HG02884 (cell line): ENCODE measurements around the gene EMP1.

ENCODE experiments used
- ATAC-seq: cut with Tn5 transposase; IDR thresholded peaks from one replicate; pipeline ENCODE4 v1.9.1; 2021; ENCODE audit warnings: mild to moderate bottlenecking, moderate library complexity; ENCODE audit not compliant: unreplicated experiment

Gene EMP1

GRCh38 chr12:13218641-13219040, 22.1 kb downstream of the EMP1 start:
- no peak for ATAC-seq

GRCh38 chr12:13219320-13219719, 22.8 kb downstream of the EMP1 start:
- no peak for ATAC-seq

- ATAC-seq: no peak
These were observed 24.3 kb downstream of the EMP1 start for GRCh38 chr12:13220838-13221237.

GRCh38 chr12:13222076-13222475, 25.6 kb downstream of the EMP1 start:
- no peak for ATAC-seq

GRCh38 chr12:13223179-13223804, 26.8 kb downstream of the EMP1 start:
- no peak for ATAC-seq

- ATAC-seq: no peak
These were observed 27.4 kb downstream of the EMP1 start for GRCh38 chr12:13223941-13224340.

GRCh38 chr12:13227191-13227590, 30.7 kb downstream of the EMP1 start:
- ATAC-seq: no peak

GRCh38 chr12:13228579-13228978, 32.1 kb downstream of the EMP1 start:
- ATAC-seq: no peak

GRCh38 chr12:13229504-13229903, 33.0 kb downstream of the EMP1 start:
- no peak for ATAC-seq

GRCh38 chr12:13230500-13230899, 34.0 kb downstream of the EMP1 start:
- no peak for ATAC-seq

- no peak for ATAC-seq
These were observed 37.5 kb downstream of the EMP1 start for GRCh38 chr12:13233830-13234641.

GRCh38 chr12:13238204-13238603, 41.7 kb downstream of the EMP1 start:
- ATAC-seq: no peak

- no peak for ATAC-seq
These were observed 45.4 kb downstream of the EMP1 start for GRCh38 chr12:13241833-13242488.

GRCh38 chr12:13242936-13243335, 46.4 kb downstream of the EMP1 start:
- ATAC-seq: no peak

- no peak for ATAC-seq
These were observed 47.1 kb downstream of the EMP1 start for GRCh38 chr12:13243516-13244070.

- ATAC-seq: no peak
These were observed 51.1 kb downstream of the EMP1 start for GRCh38 chr12:13247596-13247995.

- no peak for ATAC-seq
These were observed 52.4 kb downstream of the EMP1 start for GRCh38 chr12:13248964-13249363.

GRCh38 chr12:13250416-13250815, 53.9 kb downstream of the EMP1 start:
- ATAC-seq: no peak

- ATAC-seq: no peak
These were observed 55.0 kb downstream of the EMP1 start for GRCh38 chr12:13251521-13251920.

GRCh38 chr12:13252024-13252423, 55.5 kb downstream of the EMP1 start:
- no peak for ATAC-seq

GRCh38 chr12:13252616-13253015, 56.1 kb downstream of the EMP1 start:
- no peak for ATAC-seq
